Activated CD4-positive, alpha-beta memory T cell treated with anti-CD3 and anti-CD28 coated beads, Interleukin-2, amount 10 ng/mL, durations not matched to agents 7 days and 5 days (primary cell): Measurements from ENCODE around the gene TTC21A. TPM values are rescaled to one million over a fixed set of nuclear protein-coding genes. Genes with fewer than 3 reads are reported as not detected.
A peak's percentile ranks its signal among the peaks of the same experiment; 100 is the strongest.

ENCODE experiments used
- CTCF ChIA-PET: fragments of 350-600 bp; sonication (Branson Sonifier 250); formaldehyde crosslinking; loops from one replicate; lab custom pipeline; 2021; ENCODE audit warnings: antibody characterized with exemption, inconsistent platforms; lab: Charles Lee
- POLR2A ChIA-PET: fragments of 350-600 bp; sonication (Branson Sonifier 250); formaldehyde crosslinking; loops from one replicate; lab custom pipeline; 2021; ENCODE audit warnings: antibody characterized with exemption; lab: Charles Lee
- DNase-seq: peaks from one replicate; pipeline ENCODE4 v3.0.0-alpha.2; 2020
- H3K27ac Mint-ChIP-seq: one replicate; pipeline ENCODE4 v1.8.0; 2021; ENCODE audit warnings: mild to moderate bottlenecking, mixed read lengths
- H3K27me3 Mint-ChIP-seq: one replicate; pipeline ENCODE4 v1.8.0; 2021; ENCODE audit warnings: mixed read lengths
- H3K36me3 Mint-ChIP-seq: one replicate; pipeline ENCODE4 v1.8.0; 2021; ENCODE audit warnings: low read depth, mixed read lengths
- H3K4me1 Mint-ChIP-seq: one replicate; pipeline ENCODE4 v1.8.0; 2021; ENCODE audit warnings: mixed read lengths
- H3K4me3 Mint-ChIP-seq: one replicate; pipeline ENCODE4 v1.8.0; 2021; ENCODE audit warnings: mild to moderate bottlenecking, mixed read lengths
- H3K9me3 Mint-ChIP-seq: one replicate; pipeline ENCODE4 v1.8.0; 2021; ENCODE audit warnings: mixed read lengths
- total RNA-seq, 2 experiments: library from RNA; stranded (reverse); gene quantifications; one replicate each; pipeline ENCODE4 v1.2.3, GENCODE V29; 2021

Gene TTC21A
- total RNA-seq, 2 experiments from 2014 or later: 11.2 to 12.1 TPM

- CTCF ChIA-PET: interaction anchor here (1.0 to 1.2 kb wide), 2 partner anchors 205 to 209 kb away, joined by 3 read pairs; no protein-coding TSS in a partner anchor
- H3K4me3 Mint-ChIP-seq: no peak overlapping the region
- H3K4me1 Mint-ChIP-seq: peaks cover 35% of the 10 kb centered on the region
- DNase-seq: no peak
- no peak overlapping the region for H3K27ac Mint-ChIP-seq
- POLR2A ChIA-PET: no interaction called here
- H3K9me3 Mint-ChIP-seq: no peaks in the 10 kb centered on the region
- H3K36me3 Mint-ChIP-seq: peaks cover 55% of the 10 kb centered on the region
- no peaks in the 10 kb centered on the region for H3K27me3 Mint-ChIP-seq
These were observed 24.7 kb upstream of the TTC21A start for GRCh38 chr3:39082666-39083313.

GRCh38 chr3:39086144-39086543 lies 21.3 kb upstream of the TTC21A start:
- Mint-ChIP-seq H3K4me1 (peaks cover 22% of the 10 kb centered on the region), H3K4me3 (no peak overlapping the region), H3K27me3 (no peaks in the 10 kb centered on the region), H3K9me3 (no peaks in the 10 kb centered on the region), H3K36me3 (peaks cover 49% of the 10 kb centered on the region), H3K27ac (no peak overlapping the region)
- no peak for DNase-seq
- ChIA-PET CTCF (interaction anchor here (1.4 to 1.5 kb wide), 2 partner anchors 202 to 205 kb away, joined by 4 to 7 read pairs; no protein-coding TSS in a partner anchor), POLR2A (interaction anchor here (0.7 to 1.2 kb wide), 2 partner anchors 11 to 202 kb away, joined by 3 to 4 read pairs; no protein-coding TSS in a partner anchor)

GRCh38 chr3:39088456-39088855 lies 19.0 kb upstream of the TTC21A start:
- Mint-ChIP-seq H3K36me3 (peaks cover 41% of the 10 kb centered on the region), H3K27me3 (no peaks in the 10 kb centered on the region), H3K27ac (peak overlapping the region; percentile 38), H3K9me3 (no peaks in the 10 kb centered on the region), H3K4me3 (no peak overlapping the region), H3K4me1 (peaks cover 7% of the 10 kb centered on the region)
- POLR2A ChIA-PET: no interaction called here
- no peak for DNase-seq
- CTCF ChIA-PET: interaction anchor here (0.9 to 1.5 kb wide), 2 partner anchors 13 to 200 kb away, joined by 3 to 6 read pairs; no protein-coding TSS in a partner anchor

GRCh38 chr3:39088889-39089288 lies 18.6 kb upstream of the TTC21A start:
- H3K4me1 Mint-ChIP-seq: peaks cover 7% of the 10 kb centered on the region
- H3K4me3 Mint-ChIP-seq: no peak overlapping the region
- POLR2A ChIA-PET: no interaction called here
- no peaks in the 10 kb centered on the region for H3K9me3 Mint-ChIP-seq
- peaks cover 42% of the 10 kb centered on the region for H3K36me3 Mint-ChIP-seq
- CTCF ChIA-PET: interaction anchor here (0.6 to 1.5 kb wide), 3 partner anchors 12 to 200 kb away, joined by 3 to 6 read pairs (median 3); no protein-coding TSS in a partner anchor
- DNase-seq: no peak
- H3K27ac Mint-ChIP-seq: no peak overlapping the region
- no peaks in the 10 kb centered on the region for H3K27me3 Mint-ChIP-seq

DNA sequence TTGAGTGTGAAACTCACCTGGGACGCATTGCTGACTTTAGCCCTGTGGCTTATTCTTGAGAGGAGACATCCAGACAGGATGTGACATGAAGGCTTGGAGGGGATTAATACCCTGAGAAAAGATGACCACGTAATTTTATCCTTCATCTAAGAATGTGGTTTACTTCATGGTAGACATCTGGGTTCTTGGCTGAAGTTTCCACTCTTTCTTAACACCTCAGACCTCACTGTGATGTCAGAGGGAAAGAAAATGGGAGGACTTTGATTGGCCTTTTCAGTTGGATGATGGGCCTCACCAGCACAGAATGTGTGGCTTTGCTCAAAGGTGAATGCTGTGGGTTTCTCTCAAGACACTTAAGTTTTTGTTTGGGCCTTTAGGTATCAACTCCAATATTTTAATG lies 16.6 kb upstream of the TTC21A start:
- Mint-ChIP-seq H3K27me3 (no peaks in the 10 kb centered on the region), H3K4me3 (no peak overlapping the region), H3K4me1 (peaks cover 7% of the 10 kb centered on the region), H3K36me3 (peaks cover 47% of the 10 kb centered on the region), H3K27ac (no peak overlapping the region), H3K9me3 (no peaks in the 10 kb centered on the region)
- no peak for DNase-seq
- CTCF ChIA-PET: interaction anchor here (1.4 kb wide), 1 partner anchor 197 kb away, joined by 3 read pairs; no protein-coding TSS in a partner anchor
- POLR2A ChIA-PET: no interaction called here

GRCh38 chr3:39094851-39095677 lies 12.4 kb upstream of the TTC21A start:
- Mint-ChIP-seq H3K36me3 (peaks cover 52% of the 10 kb centered on the region), H3K27ac (no peak overlapping the region), H3K4me1 (peaks cover 2% of the 10 kb centered on the region), H3K4me3 (no peak overlapping the region), H3K9me3 (no peaks in the 10 kb centered on the region), H3K27me3 (no peaks in the 10 kb centered on the region)
- CTCF ChIA-PET: interaction anchor here (1.1 to 3.0 kb wide), 3 partner anchors 193 to 197 kb away, joined by 4 to 10 read pairs (median 5); no protein-coding TSS in a partner anchor
- POLR2A ChIA-PET: no interaction called here
- DNase-seq: no peak

GRCh38 chr3:39095778-39096177 lies 11.7 kb upstream of the TTC21A start:
- Mint-ChIP-seq H3K4me3 (no peak overlapping the region), H3K27ac (no peak overlapping the region), H3K4me1 (peaks cover under 1% of the 10 kb centered on the region), H3K36me3 (peaks cover 47% of the 10 kb centered on the region), H3K27me3 (no peaks in the 10 kb centered on the region), H3K9me3 (no peaks in the 10 kb centered on the region)
- DNase-seq: no peak
- POLR2A ChIA-PET: no interaction called here
- CTCF ChIA-PET: interaction anchor here (1.1 to 3.0 kb wide), 2 partner anchors 192 to 196 kb away, joined by 4 to 10 read pairs; no protein-coding TSS in a partner anchor

DNA sequence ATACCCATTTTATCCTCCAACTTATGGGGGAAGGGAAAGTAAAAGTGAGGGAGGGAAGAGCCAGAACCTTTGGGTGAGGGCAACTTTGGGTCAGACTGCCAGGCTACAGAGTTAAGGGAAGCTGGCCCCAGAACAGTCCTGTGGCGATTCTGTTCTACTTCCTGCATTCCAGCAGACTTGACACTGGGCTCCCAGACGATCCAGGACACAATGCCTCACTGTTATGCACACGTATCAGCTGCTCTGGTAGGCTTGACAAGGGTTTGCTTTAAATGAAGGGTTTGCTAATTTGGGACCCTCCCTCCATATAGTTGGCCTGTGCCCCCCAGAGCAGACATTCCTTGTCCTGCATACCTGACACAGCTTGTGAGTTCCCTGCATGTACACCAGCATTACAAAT lies 10.7 kb upstream of the TTC21A start:
- no peak overlapping the region for H3K27ac Mint-ChIP-seq
- H3K27me3 Mint-ChIP-seq: no peaks in the 10 kb centered on the region

DNA sequence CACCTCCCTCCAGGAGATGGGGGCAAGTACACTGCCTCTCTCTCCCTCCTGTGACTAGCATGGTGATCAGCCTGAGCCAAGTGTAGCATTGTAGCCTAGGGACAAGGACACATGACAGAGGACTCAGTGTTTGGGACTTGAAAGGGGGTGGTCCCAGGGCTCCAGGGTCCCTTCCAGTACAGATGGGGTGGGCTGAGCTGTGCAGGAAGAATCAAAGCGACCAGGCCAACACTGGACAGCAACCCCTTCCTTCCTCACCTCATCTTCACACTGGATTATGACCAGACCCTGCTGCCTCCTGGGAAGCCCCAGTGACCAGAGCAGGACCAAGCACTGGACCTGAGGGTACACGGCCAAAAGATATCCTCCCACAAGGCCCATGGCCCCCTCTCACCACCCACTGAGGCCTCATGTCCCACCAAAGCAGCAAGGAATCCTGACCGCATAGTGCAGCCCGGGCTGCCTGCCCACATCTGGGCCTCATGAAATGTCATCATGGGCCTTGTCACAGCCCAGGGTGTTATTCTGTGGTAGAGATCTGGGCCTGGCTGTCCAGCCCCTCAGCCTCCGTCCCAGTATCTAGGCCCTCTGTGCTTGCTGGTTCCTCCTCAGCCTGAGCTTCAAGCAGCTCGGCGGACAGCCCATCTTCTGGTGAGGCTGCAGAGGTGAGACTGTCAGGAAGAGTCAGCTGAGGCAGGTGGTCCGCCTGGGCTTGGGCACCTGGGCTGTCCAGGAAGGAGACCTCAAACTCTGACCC lies 9.6 kb upstream of the TTC21A start:
- ChIA-PET POLR2A (no interaction called here), CTCF (interaction anchor here (3.0 kb wide), 1 partner anchor 190 kb away, joined by 10 read pairs; no protein-coding TSS in a partner anchor)
- no peaks in the 10 kb centered on the region for H3K27me3 Mint-ChIP-seq
- peaks cover 34% of the 10 kb centered on the region for H3K36me3 Mint-ChIP-seq
- H3K9me3 Mint-ChIP-seq: no peaks in the 10 kb centered on the region
- H3K4me3 Mint-ChIP-seq: no peak overlapping the region
- no peak overlapping the region for H3K27ac Mint-ChIP-seq
- DNase-seq: no peak
- peaks cover 11% of the 10 kb centered on the region for H3K4me1 Mint-ChIP-seq

More for the DNA sequence above, 10.7 kb upstream of the TTC21A start:
- ChIA-PET POLR2A (interaction anchor here (0.9 kb wide), 1 partner anchor 10 kb away, joined by 3 read pairs; no protein-coding TSS in a partner anchor), CTCF (interaction anchor here (3.0 kb wide), 1 partner anchor 191 kb away, joined by 10 read pairs; no protein-coding TSS in a partner anchor)
- Mint-ChIP-seq H3K4me1 (peaks cover 5% of the 10 kb centered on the region), H3K4me3 (no peak overlapping the region), H3K36me3 (peaks cover 42% of the 10 kb centered on the region), H3K9me3 (no peaks in the 10 kb centered on the region)
- no peak for DNase-seq

GRCh38 chr3:39098473-39099000 lies 8.9 kb upstream of the TTC21A start:
- ChIA-PET POLR2A (no interaction called here), CTCF (interaction anchor here (3.0 kb wide), 1 partner anchor 189 kb away, joined by 10 read pairs; no protein-coding TSS in a partner anchor)
- H3K27ac Mint-ChIP-seq: no peak overlapping the region
- peaks cover 32% of the 10 kb centered on the region for H3K36me3 Mint-ChIP-seq
- no peak for DNase-seq
- H3K4me1 Mint-ChIP-seq: peaks cover 16% of the 10 kb centered on the region
- H3K27me3 Mint-ChIP-seq: no peaks in the 10 kb centered on the region
- no peak overlapping the region for H3K4me3 Mint-ChIP-seq
- H3K9me3 Mint-ChIP-seq: no peaks in the 10 kb centered on the region

DNA sequence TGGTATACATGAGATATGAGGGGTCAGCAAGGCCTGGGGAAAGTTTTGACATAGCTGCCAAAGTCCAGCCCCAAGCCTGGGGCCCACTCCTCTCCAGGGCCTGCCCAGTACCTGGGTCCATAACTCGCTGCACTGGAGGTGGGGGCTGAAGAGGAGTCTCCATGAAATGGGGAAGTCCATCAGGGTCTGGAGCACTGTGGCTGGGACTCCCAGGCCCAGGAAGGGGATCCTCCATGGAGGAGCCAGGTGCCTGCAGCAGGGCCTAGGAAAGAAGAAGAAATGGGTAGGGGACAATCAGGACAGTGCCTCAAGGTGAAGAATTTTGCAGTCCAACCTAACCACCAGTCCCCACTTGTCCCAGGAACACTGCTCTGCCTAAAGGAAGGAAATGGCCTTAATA lies 8.2 kb upstream of the TTC21A start:
- DNase-seq: no peak
- ChIA-PET CTCF (no interaction called here), POLR2A (no interaction called here)
- Mint-ChIP-seq H3K4me1 (peaks cover 19% of the 10 kb centered on the region), H3K27ac (no peak overlapping the region), H3K4me3 (no peak overlapping the region), H3K9me3 (no peaks in the 10 kb centered on the region), H3K36me3 (peaks cover 26% of the 10 kb centered on the region), H3K27me3 (no peaks in the 10 kb centered on the region)
